GM18867 (cell line): Measurements from ENCODE around the gene DZIP1L.
"Not testable (repeated sequence)": the region's sequence is repeated elsewhere in the genome, so short reads cannot be mapped to it uniquely, and the experiment has no call there.

Experiments
- ATAC-seq: cut with Tn5 transposase; IDR thresholded peaks from one replicate; pipeline ENCODE4 v1.9.1; 2021; ENCODE audit warnings: mild to moderate bottlenecking, moderate library complexity; ENCODE audit not compliant: unreplicated experiment

The DZIP1L gene

DNA sequence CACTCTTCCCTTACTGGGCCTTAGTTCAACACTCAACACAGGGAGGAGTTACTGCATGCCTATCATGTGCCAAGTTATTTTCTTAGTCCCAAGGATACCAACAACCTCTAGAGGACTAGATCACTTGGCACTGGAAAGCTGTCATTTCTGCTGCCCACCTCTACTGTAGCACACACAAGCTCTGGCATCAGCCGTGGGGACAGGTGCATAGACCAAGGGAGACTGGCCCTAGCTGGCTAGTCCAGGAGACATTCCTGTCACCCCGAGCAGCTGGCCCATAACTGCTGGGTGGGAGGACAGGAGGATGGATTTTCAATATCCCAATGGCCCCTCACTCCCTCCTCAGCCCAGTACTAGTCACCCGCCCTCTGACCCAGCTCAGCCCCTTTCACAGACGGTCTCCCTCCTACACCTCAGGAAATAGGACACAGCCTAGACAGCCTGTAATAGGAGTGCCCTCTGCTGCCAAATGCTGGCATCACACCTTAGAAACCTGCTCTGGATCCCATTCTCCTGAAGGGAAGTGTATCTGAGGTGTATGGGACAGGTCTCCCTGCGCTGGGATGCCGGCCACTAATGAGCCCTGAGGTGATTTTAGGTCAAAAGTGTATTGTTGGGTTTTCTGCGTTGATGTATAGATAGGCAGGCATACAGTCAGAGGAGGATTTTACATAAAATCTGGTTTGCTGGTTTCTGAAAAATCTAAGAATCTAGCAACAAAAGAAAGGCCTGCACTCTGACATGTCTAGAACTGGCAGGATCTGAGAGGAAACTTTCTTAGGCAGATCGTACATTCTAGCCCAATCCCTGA is 3.4 kb upstream of the DZIP1L start:
- ATAC-seq, result peak; percentile 85

DNA sequence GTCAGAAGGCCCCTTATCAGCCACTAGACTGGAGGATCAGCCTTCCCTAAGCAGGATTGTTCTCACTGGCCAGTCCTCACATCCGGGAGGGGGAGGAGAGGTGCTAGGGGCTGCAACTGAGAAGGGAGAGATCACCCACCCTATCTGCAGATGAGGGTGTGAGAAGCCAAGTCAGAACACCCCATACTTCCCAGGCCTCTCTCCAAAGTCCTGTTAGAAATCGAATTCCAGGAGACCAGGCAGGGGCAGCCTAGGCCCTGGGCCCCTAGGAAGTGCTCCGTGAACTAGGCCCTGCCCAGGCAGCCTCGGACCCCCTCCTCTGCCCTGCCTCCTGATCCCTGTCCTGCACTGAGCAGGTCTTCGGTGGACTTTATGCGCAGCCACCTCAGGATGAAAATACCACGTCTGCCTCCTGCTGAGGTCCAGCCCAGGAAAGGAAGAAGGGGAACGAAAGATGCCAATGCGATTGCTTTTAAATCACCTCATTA is 933 bp downstream of the DZIP1L start:
- ATAC-seq, result no peak

DNA sequence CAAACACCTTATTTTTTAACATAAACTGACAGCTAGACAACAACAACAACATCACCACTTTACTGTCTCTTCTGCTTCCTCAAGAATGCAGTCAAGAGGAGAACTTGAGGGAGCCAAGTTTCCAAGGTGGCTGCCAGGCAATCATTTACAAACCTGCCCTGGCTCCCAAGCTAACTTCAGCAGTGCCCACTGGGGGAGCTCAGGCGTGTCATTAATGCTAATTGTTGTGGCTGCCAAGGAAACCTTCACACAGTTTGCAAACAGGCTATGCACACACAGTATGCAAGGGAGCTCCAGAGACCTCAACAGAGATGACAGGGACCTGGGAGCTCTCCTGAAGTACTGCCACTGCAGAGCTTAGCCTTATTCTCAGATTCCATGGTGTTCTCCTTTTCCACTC is 2.1 kb downstream of the DZIP1L start:
- ATAC-seq, result no peak

DNA sequence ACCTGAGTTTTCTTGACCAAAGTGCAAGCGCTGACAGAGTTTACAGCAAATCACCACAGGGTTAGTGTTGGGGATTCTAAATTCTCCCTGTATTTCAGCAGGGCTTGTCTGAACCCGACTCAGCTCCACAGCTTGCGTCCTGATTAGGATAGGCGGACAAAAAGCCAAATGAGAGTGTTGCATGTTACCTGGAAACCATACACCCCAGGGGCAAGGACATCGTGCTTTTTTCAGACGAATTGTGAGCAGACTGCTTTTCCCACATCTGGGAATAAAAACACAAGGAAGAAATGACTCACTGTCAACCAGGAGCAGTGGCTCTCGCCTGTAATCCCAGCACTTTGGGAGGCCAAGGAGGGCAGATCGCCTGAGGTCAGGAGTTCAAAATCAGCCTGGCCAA is 3.0 kb downstream of the DZIP1L start:
- no peak for ATAC-seq

DNA sequence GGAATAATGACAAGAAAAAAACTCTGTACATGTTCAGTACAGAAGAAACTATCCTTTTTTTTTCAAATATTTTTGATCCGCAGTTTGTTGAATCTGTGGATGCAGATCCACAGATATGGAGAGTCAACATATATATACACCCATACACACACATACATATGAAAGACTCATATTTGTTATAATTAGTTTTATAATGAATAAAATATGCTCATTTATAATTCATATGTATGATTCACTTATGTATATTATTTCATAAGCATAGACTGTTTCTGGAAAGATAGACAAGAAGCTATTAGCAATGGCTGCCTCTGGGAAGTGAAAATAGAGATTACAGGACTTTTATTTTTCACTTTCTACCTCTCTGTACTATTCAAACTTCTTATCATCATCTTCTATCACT is 9.8 kb downstream of the DZIP1L start:
- no peak for ATAC-seq

DNA sequence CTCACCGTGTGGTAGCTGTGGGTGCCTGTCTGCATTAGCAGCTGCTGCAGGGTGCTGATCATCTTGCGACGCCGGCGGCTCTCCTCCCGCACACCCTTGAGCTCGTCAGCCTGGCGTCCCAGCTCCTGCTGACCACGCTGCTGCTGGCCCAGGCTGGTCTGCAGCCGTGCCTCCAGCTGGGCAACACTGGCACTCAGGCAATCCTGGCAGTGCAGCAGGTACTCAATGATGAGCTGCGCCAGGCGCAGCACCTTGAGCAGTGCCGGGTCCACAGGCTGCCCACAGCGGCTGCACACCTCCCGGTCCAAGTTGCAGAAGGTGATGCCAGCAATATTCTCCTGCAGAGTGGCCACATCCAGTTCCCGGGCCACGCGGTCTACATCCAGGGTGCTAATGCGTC is 11.9 kb downstream of the DZIP1L start:
- no peak for ATAC-seq

DNA sequence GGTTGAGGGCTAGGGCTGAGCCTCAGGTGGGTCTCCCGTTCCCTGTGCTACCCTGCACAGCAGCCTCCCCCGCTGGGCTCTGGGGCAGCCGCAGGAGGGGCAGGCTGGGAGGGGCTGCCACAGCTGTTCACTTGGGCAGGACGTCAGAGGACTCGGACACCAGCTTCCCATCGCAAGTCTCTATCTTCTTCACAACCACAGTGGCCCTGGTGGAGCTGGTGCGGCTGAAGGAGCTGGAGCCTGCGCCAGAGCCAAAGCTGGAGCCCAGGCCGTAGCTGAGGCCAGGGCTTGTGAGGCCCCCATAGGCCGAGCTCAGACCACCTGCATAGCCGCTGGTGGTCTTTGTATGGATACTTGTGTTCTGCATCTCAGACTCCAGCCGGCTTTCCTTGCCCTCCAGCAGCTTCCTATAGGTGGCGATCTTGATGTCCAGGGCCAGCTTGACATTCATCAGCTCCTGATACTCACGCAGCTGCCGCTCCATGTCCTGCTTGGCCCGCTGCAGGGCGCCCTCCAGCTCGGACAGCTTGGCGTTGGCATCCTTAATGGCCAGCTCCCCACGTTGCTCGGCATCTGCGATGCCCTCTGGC is 14.0 kb downstream of the DZIP1L start:
- not testable (repeated sequence) for ATAC-seq

DNA sequence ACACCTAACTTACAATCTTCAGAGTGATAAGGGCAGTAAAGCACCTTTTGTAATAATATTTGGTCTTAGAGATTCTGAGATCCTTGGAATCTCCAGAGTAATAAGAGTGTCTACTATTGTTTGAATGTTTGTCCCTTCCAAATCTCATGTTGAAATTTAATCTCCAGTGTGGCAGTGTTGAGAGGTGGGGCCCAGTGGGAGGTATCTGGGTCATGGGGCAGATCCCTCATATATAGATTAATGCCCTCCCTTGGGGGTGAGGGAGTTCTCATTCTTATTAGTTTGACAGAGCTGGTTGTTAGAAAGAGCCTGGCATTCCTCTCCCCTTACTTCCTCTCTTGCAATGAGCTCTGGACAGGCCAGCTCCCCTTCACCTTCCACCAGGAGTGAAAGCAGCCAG is 16.0 kb downstream of the DZIP1L start:
- no peak for ATAC-seq

DNA sequence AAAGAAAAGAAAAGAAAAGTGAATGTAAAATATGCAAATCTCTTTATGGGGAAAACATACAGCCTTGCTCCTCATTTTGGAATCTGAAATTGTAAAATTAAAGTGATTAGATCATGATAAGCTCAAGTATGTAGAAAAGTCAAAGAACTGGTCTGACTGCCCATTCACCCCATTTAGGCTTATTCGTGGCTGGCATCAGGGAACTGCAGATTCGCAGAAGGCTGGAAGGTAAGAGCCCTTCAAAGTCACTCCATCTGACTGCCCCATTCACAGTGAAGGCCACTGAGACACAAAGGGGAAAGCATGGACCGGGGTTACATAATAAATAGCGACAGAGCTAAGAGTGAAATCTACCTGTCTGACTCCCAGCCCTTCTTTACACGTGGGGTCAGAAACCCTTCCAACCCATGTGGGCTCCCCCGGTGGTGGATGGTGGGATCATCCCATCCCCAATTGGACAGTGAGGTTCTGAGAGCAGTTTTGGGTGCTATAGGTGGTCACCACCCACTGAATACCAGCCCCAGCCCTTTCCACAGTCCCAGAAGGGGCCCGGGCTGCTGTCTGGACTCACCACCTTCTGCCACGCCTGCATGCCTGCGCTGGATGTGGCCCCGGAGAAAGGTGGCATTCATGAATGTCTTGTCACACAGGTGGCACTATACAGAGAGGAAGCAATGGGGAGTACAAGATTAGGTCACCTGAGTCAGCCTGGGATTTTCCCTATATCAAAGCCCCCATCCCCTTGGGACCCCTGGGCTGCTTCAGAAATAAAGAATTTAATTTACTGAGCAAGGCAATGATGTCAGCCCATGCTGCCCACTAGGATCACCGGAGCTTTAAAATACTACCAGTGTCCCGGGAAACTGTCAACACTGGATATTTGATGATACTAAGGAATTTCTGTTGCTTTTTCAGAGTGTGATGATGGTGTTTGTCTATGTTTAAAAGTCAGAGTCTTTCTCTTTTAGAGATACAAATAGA is 17.9 kb downstream of the DZIP1L start:
- no peak for ATAC-seq

DNA sequence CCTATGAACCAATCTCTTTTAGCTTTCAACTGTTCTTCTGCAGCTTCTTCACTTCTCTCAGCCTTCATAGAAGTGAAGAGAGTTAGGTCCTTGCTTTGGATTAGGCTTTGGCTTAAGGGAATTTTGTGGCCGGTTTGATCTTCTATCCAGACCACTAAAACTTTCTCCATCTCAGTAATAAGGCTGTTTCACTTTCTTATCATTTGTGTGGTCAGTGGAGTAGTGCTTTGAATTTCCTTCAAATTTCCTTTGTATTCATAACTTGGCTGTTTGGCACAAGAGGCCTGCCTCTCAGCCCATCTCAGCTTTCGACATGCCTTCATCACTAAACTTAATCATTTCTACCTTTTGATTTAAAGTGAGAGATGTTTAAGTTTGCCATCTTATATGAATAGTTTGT is 21.7 kb downstream of the DZIP1L start:
- ATAC-seq, result no peak

DNA sequence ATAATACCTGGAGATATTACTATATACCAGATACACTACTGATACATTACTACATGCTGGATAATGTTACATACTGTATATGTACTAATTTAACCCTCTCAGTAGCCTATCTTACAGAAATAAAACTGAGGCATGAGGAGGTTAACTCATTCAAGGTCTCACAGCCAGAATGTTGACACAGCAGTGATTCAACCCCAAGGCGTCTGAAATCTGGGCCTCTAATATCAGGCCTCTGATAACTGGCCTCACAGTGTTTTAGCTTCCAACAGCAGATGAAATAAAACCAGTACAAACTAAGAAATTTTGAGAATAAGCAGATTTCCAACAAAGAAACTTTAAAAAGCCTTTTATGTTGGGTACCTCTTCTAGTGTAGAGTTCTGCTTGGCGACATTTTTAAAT is 23.4 kb downstream of the DZIP1L start:
- ATAC-seq, result no peak

DNA sequence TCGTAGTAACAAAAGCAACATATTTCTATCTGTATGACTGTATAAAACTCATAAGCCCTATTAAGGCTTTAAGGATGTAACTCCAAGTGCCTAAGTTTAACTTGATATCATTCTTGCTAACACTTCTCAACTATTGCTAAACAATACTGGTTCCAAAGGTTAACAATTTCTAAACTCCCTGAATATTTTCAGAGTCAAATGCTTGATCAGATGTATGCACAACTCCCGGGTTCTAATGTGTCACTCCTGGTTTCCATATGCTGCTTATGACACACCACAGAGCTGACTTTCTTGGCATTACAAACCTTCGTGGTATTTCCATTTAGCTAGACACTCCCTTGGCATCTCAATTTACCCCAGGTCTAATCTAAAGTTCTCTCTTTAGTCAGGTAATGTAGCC is 26.3 kb downstream of the DZIP1L start:
- no peak for ATAC-seq

DNA sequence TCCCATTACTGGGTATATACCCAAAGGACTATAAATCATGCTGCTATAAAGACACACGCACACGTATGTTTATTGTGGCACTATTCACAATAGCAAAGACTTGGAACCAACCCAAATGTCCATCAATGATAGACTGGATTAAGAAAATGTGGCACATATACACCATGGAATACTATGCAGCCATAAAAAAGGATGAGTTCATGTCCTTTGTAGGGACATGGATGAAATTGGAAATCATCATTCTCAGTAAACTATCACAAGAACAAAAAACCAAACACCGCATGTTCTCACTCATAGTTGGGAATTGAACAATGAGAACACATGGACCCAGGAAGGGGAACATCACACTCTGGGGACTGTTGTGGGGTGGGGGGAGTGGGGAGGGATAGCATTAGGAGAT is 29.7 kb downstream of the DZIP1L start:
- ATAC-seq, result not testable (repeated sequence)

DNA sequence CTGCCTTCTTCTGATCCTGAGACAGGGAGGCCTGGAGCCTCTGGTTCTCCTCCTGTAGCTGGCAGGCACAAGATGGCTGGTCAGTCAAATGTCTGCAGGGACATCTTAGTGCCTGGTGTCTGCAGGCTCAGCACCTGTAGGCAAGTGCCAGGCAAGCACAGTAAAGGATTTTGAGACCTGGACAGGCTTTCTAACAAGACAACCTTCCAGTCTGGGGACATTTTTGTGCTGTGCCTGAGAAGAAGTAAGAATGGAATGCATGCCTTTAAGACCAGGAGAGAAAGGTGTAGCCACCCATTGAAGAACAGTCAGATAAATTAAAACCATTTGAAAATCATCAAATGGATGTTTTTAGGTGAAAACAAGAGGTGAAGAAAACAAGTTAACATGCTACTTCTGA is 31.2 kb downstream of the DZIP1L start:
- ATAC-seq, result no peak

DNA sequence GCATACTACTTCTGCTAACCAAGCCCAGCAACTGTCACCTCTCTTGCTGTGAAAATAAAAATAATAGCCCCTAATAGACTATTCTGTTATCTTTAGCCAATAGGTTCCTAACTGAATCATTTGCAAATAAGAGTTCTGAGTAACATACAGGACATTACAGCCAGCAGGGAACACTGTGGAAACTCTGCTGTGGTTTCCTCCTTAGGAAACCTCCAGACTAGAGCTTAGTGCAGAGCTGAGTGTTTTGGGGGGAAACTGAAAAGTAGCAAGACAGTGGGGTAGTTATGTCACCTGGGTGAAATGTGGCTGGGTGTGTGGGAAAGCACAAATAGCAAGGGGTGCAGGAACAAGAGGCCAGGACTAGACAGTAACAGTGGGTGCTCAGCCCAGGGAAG is 32.4 kb downstream of the DZIP1L start:
- ATAC-seq, result peak; percentile 27

DNA sequence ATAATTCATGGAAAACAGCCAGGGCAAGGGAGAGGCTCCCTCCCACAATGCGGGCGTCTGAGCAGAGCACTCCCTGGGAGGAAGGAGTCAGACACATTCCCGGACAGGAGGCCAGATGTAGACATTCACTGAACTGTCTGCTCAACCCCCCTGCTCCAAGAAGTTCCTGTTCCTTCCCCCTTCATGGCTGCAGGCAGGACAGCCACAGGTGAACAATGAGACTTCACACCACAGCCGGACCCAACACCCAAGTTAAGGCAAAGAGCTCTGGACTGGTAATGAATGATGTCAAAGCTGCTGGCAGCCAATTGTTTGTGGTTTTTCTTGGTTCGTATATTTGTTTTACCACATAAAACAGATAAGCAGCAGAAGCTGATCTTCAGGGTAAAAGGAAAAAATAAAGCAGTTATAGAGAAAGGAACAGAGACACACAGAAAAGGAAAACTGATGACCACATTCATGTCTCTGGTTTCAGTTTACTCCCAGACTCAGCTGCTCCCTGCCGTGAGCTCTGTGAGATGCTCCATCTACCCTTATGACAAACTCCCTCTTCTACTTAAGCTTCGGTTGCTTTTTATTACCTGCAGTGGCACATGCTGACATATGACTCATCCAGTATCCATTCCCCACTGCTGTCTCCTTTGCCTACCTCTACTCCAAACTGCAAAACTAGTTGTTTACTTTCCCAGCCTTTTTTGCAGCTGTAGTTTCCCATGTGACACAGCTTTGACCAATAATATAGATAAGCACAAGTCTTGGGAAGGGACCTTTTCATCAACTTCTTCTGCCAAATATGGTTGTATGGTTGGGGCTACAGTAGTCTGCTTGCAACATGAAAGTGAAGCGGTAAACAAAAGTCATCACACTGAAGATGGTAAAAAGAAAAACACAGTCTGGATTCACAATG is 33.1 kb downstream of the DZIP1L start:
- peak; percentile 86 for ATAC-seq

DNA sequence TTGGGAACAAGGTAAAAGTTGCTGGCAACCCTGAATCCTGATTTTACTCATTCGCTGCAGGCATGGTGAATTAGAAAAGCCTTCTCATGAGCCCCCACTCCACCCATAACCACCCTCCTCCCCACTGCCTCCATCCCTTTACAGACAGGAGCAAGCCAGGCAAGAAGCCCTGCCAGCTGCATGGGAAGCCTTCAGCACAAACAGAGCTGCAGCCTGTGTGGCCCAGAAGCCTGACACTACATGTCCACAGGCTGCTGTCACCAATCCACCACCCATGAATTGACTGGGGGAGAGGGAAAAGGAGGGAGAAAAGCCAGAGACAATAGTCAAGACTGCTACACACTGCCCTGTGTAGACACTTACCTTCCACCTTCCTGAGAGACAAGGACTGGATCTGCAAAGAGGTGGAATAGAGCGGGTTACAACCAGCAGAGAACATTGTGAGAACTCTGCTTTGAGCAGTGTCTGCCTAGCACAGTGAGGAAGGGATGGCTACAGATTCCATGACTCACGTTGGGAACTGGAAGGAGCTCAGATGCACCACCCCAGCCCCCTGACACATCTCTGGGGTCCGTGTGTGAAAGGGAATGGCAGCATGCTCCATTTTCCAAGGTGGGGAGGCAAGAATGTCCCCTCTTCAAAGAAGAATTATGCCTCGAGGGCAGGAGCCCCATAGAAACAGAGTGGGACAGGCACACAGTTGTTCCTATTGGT is 33.9 kb downstream of the DZIP1L start:
- ATAC-seq, result no peak

DNA sequence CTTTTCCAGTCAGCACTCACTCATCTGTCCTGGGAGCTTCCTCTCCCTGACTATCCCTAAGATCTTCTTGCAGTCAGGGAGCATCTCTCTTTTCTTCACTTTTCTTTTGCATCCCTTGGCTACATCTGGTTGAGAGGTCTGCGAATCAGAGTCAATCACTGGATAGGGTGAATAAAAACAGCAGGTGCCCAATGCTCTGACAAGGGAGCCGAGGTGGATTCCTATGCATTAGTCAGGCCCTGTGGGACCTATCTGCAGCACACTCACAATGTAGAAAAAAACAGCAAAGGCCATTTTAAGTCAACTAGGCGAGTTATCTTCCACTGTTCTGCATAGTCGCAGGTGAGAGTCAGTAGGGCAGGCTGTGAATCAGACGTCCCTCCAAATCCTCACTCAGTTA is 35.5 kb downstream of the DZIP1L start:
- no peak for ATAC-seq

DNA sequence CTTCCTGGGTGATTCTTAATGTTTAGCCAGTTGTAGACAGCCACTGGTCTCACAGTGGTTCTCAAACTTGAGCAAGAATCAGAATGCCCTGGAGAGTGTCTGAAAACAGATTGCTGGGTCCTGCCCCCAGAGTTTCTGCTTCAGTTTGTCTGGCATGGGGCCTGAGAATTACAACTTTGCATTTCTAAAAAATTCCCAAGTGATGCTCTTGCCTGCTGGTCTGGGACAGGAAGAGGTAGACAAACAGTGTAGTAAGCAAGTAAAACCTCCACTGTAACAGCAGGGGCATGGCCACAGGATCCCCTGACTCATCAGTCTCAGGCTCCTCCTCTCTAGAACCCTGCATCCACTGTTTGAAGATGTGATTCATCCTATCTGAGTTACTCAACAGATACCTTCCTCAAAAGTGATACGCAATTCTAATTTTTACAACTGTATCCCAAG is 36.5 kb downstream of the DZIP1L start:
- ATAC-seq, result no peak

DNA sequence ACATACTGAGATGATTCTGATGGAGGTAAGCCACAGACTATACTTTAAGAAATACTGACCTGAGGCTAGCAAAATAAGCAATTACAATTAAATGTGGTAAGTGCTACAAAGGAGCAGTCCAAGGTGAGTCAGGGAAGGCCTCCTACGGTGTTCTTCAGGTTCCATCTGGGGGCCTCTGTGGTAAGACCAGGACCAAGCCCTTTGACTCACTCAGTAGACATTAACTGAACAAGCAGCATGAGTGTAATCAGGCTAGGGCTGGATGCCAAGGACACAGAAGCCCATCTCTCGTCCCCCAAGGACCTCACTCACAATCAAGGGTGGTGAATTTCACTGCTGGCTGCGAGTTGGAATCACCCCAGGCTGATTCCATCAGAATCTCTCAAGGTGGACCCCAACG is 37.3 kb downstream of the DZIP1L start:
- ATAC-seq, result no peak
